ENCODE results near the gene MDN1.

DNA sequence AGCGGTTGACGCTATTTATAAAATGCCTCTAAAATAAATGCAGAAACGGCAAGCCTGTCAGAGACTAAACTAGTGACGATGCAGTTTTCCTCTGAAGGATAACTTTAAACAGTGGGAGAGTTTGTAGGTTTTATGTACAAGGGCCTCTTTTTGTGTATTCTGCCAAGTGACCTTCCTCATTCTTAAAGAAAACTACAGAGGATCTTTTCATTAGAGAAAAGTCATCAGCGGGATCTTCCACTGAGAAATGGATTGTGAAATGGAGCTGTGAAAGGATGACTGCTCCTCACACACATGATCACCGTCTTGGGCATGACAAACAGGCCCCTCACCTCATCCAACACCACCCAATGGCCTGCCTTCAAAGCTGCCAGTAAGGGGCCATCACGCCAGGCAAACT, 92.1 kb downstream of the MDN1 start:
- TF ChIP-seq CBX8 (IDR thresholded peaks at IDR 0.05) (no peak), KDM1A (IDR thresholded peaks at IDR 0.05; ENCODE audit: low read depth) (no peak), NR3C1 (IDR thresholded peaks at IDR 0.05) (no peak), BHLHE40 (IDR thresholded peaks at IDR 0.05; ENCODE audit: low read depth, low read length) (no peak), KDM5A (IDR thresholded peaks at IDR 0.05) (no peak), RNF2 (IDR thresholded peaks at IDR 0.05; ENCODE audit: borderline replicate concordance, low read depth) (no peak)
- TF ChIP-seq, protein P1, sequence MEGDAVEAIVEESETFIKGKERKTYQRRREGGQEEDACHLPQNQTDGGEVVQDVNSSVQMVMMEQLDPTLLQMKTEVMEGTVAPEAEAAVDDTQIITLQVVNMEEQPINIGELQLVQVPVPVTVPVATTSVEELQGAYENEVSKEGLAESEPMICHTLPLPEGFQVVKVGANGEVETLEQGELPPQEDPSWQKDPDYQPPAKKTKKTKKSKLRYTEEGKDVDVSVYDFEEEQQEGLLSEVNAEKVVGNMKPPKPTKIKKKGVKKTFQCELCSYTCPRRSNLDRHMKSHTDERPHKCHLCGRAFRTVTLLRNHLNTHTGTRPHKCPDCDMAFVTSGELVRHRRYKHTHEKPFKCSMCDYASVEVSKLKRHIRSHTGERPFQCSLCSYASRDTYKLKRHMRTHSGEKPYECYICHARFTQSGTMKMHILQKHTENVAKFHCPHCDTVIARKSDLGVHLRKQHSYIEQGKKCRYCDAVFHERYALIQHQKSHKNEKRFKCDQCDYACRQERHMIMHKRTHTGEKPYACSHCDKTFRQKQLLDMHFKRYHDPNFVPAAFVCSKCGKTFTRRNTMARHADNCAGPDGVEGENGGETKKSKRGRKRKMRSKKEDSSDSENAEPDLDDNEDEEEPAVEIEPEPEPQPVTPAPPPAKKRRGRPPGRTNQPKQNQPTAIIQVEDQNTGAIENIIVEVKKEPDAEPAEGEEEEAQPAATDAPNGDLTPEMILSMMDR (IDR thresholded peaks at IDR 0.05): no peak

Measured in A549 (cell line).